Head of caudate nucleus (tissue), 42 donors: ENCODE results near the gene ERC1.
A peak's percentile ranks its signal among the peaks of the same experiment; 100 is the strongest.

ENCODE experiments used
- DNase-seq, 42 donors: peaks; one replicate each; pipeline versions ENCODE4 v3.0.0 to v3.0.0-alpha.2; 2020 to 2021; ENCODE audit warnings: mixed read lengths in 7 of 42
- intact Hi-C: fragments of 100-400 bp; cut with DNase I; formaldehyde crosslinking; loops from one replicate; pipeline ENCODE4 v1.15.0; 2022

ERC1 gene

DNA sequence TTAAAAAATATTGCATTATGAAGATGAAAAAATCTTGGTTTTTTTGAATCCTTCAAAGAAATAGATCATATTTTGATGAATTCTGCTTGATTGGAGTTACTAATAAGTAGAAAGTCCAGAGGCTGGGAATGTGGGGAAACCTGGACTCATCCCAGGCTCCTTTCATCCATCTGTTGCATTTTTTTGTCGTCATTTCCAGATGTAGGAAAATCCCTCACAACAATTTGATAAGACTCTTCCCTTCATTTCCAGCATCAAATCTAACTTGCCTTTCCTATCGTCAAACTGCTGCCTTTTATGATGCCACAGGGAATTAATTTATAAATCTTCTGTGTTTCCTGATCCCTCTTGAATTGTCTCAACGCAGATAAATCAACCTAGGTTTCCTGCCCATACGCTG is 391.8 kb downstream of the ERC1 start:
- intact Hi-C loops = no loop called here
- DNase-seq = no peak

- intact Hi-C loops = no loop called here
- no peak for DNase-seq
Observed at GRCh38 chr12:1383758-1384157, 392.7 kb downstream of the ERC1 start.

DNA sequence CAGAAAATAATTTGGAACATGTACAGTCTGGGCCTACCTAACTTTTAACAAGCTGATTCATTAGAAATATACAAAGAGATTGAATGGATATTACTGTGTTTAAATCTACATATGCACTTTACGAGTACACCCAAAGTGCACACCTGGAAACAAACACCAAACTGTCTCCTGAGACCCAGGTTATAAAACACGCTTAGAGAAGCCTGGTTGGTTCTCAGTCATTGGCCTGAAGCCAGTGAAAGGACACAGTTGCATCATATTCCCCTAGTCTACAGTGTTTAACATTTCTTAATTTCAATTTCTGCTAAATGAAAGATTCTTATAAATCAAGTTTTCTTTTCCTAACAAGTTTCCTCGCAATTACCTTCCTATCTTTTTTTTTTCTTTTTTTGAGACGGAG is 393.9 kb downstream of the ERC1 start:
- DNase-seq = no peak
- intact Hi-C loops = no loop called here

- intact Hi-C loops = no loop called here
- DNase-seq = no peak
Observed at GRCh38 chr12:1391722-1392121, 400.7 kb downstream of the ERC1 start.

DNA sequence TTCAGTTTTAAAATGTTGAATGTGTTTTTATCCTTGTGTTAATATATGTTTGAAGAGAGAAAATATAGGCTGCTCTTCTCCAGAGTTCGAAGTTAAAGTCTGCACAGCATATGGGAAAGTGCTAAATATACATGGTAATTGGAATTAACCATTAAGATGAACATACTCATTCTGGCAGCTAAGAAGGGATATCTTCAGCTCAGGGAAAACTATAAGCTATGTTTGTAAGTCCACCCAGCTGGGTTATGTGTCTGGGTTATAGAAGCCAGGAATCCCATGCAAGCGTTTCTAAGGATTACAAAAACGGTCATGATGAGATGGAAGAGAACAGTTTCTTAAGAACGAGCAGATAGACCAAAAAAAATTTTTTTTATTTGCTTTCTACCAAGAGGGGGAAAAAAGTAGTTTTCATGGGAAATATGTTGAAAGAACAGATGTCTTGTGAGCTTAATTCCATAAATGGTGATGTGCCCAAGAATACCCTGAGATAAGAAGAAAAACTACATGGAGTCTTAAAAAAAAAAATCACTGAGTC is 404.5 kb downstream of the ERC1 start:
- intact Hi-C loops = no loop called here
- no peak for DNase-seq

DNA sequence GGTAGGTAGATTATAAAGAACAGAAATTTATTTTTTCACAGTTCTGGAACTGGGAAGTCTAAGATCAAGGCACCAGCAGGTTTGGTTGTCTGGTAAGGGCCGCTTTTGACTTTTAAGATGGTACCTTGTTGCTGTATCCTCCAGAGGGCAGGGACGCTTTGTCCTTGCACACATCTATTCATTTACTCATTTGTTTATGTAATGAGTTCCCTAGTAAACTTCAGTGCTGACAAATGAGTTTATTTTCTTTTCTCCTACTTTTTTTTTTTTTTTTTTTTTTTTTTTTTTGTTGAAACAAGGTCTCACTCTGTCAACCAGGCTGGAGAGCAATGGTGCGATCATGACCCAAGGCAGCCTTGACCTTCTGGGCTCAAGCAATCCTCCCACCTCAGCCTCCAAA is 407.6 kb downstream of the ERC1 start:
- DNase-seq = no peak
- intact Hi-C loops = no loop called here

DNA sequence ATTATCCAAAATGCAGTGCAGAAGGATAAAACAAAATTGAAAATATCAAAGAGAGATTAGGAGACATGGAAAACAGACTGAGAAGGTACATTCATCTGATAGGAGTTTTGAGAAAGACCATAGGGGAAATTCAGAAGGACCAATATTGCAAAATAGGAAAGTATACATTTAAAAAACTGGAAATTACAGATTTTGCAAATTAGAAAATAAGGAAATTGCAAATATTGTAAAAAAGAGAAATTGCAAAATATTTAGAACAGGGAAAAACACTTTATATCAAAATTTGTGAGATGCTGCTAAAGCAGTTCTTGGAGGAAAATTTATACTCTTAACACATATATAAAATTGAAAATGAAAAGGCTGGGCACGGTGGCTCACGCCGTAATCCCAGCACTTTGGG is 410.9 kb downstream of the ERC1 start:
- DNase-seq = no peak
- intact Hi-C loops = no loop called here

DNA sequence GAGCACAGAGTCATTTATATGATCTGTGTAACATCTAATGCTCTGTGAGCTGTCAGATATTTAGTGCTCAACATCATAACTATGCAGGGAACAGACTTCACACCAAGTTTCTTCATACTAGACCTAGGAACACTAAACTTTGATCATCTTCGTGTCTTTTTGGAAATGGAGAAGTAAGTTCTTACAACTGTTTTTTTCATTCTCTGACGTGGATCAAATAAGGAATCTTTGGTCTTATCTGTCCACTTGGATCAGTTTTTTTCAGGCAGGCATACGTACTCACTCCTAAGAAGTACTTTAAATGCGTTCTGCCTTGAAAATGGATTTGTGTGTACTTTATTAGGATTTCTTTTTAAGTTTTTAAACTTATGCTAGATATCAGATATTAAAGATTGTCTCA is 412.4 kb downstream of the ERC1 start:
- no peak for DNase-seq
- intact Hi-C loops = no loop called here

GRCh38 chr12:1405619-1406018 is 414.6 kb downstream of the ERC1 start:
- DNase-seq = no peak
- intact Hi-C loops = no loop called here

DNA sequence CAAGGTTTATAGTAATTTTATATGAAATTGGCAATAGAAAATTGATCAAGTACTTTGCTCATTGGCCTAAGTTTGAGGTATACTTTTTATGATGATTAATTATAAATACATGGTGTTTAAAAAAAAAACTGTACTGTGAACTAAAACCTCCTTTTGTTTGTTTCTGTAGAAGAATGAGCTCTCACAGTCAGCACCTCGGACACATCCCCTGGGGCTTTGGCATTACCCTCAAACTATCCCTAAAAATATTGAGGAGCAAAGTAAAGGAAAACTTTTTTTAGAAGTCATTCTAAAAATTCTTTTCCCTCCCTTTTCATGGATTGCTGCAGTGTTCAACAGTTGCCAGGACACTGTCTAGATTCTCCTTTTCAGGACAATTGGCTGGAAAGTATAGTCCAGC is 419.8 kb downstream of the ERC1 start:
- DNase-seq = no peak
- intact Hi-C loops = no loop called here

- intact Hi-C loops = no loop called here
Observed at GRCh38 chr12:1413930-1414329, 422.9 kb downstream of the ERC1 start.

GRCh38 chr12:1418144-1418543 is 427.1 kb downstream of the ERC1 start:
- intact Hi-C loops = no loop called here

More at GRCh38 chr12:1413930-1414329, 422.9 kb downstream of the ERC1 start:
- DNase-seq = no peak

GRCh38 chr12:1419849-1420371 is 428.9 kb downstream of the ERC1 start:
- no peak for DNase-seq
- intact Hi-C loops = no loop called here

More at GRCh38 chr12:1418144-1418543, 427.1 kb downstream of the ERC1 start:
- DNase-seq = no peak

- DNase-seq = no peak
- intact Hi-C loops = no loop called here
Observed at GRCh38 chr12:1421091-1421846, 430.2 kb downstream of the ERC1 start.

- intact Hi-C loops = no loop called here
- no peak for DNase-seq
Observed at GRCh38 chr12:1422604-1423315, 431.7 kb downstream of the ERC1 start.

GRCh38 chr12:1424674-1425395 is 433.8 kb downstream of the ERC1 start:
- intact Hi-C loops = no loop called here
- DNase-seq = no peak

GRCh38 chr12:1425396-1425729 is 434.3 kb downstream of the ERC1 start:
- intact Hi-C loops = no loop called here
- DNase-seq = no peak

DNA sequence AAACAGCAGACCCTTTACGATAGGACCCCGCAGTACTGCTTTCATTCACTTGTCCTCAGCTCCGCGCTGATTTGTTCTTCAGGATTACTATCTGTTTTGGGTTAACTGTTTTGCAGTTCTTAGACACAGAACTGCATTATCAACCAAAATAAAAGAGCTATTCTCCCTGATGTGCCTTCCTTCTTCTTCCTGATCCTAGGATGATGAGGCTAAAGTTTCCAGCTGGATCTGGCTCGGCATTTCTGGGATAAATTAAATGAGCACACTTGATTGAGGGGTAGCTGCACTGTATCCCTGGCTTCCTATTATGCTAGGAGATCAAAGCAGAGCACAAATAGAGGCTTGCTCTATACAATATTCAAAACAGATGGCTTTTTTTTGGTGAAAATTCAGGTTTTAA is 437.6 kb downstream of the ERC1 start:
- intact Hi-C loops = no loop called here

DNA sequence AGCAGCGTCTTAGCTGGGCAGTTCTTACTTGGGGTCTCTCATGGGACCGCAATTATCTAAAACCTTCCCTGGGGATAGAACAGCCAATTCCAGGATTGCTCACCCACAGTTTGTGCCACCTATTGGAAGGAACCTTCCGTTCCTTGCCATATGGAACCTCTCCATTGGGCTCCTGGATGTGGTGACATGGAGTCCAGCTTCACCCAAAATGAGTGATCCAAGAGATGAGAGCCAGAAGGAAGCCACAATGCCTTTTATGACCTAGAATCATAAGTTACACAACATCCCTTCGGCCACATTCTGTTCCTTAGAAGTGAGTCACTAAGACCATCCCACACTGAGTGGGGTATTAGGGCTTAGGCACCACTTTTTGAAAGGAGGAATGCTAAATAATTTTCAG is 439.0 kb downstream of the ERC1 start:
- intact Hi-C loops = no loop called here
- DNase-seq = peak in 1 of 42 donors; percentile 4

More for the DNA sequence above, 437.6 kb downstream of the ERC1 start:
- DNase-seq = peak in 1 of 42 donors; percentile 3
